Hepatocyte (in vitro differentiated cells): ENCODE data around the gene MYL7. TPM values are rescaled to one million over a fixed set of nuclear protein-coding genes. Genes with fewer than 3 reads are reported as not detected.

ENCODE experiments used
- DNase-seq: peaks from one replicate; pipeline ENCODE4 v3.0.0-alpha.2; 2016; ENCODE audit warnings: low spot score
- H2AFZ ChIP-seq: fragments of 200-600 bp; sonication (generic); 2 replicates; pipeline ENCODE4 v1.6.0; 2016; ENCODE audit warnings: antibody characterized with exemption, mild to moderate bottlenecking
- H3K27ac ChIP-seq: fragments of 200-600 bp; sonication (generic); 2 replicates; pipeline ENCODE4 v1.5.1; 2016; ENCODE audit warnings: mild to moderate bottlenecking
- H3K27me3 ChIP-seq: fragments of 200-600 bp; sonication (generic); 2 replicates; pipeline ENCODE4 v1.6.1; 2016
- H3K36me3 ChIP-seq: fragments of 200-600 bp; sonication (generic); replicated peaks from 2 replicates; pipeline ENCODE4 v1.5.1; 2016; ENCODE audit warnings: low read depth; ENCODE audit not compliant: insufficient read depth
- H3K4me1 ChIP-seq: fragments of 200-600 bp; sonication (generic); 2 replicates; pipeline ENCODE4 v1.5.1; 2016; ENCODE audit warnings: mild to moderate bottlenecking, moderate library complexity; ENCODE audit not compliant: insufficient read depth
- H3K4me2 ChIP-seq: fragments of 200-600 bp; sonication (generic); 2 replicates; pipeline ENCODE4 v1.6.0; 2016
- H3K4me3 ChIP-seq: fragments of 200-600 bp; sonication (generic); 2 replicates; pipeline ENCODE4 v1.5.1; 2016; ENCODE audit warnings: mild to moderate bottlenecking
- H3K79me2 ChIP-seq: fragments of 200-600 bp; sonication (generic); 2 replicates; pipeline ENCODE4 v1.6.0; 2017; ENCODE audit warnings: mild to moderate bottlenecking
- H3K9me2 ChIP-seq: fragments of 200-600 bp; sonication (generic); replicated peaks from 2 replicates; pipeline ENCODE4 v1.6.0; 2017; ENCODE audit warnings: mild to moderate bottlenecking; ENCODE audit not compliant: insufficient read depth
- H3K9me3 ChIP-seq: fragments of 200-600 bp; sonication (generic); 2 replicates; pipeline ENCODE4 v1.5.1; 2016; ENCODE audit warnings: low read depth, mild to moderate bottlenecking
- H4K20me1 ChIP-seq: fragments of 200-600 bp; sonication (generic); 2 replicates; pipeline ENCODE4 v1.6.0; 2016; ENCODE audit warnings: mild to moderate bottlenecking; ENCODE audit not compliant: insufficient read depth, poor library complexity, severe bottlenecking
- EZH2 ChIP-seq: fragments of 200-600 bp; sonication (generic); IDR thresholded peaks from 2 replicates; pipeline ENCODE4 v1.6.1; 2016; ENCODE audit warnings: antibody characterized with exemption, mild to moderate bottlenecking, borderline replicate concordance
- EZH2phosphoT487 ChIP-seq: fragments of 200-600 bp; sonication (generic); IDR thresholded peaks from one replicate; pipeline ENCODE4 v1.6.1; 2018; ENCODE audit warnings: antibody characterized with exemption, mild to moderate bottlenecking, low read depth, moderate library complexity; ENCODE audit not compliant: unreplicated experiment, severe bottlenecking
- WGBS: methylation state at CpG from one replicate; pipeline ENCODE4 v1.1.6; 2016; ENCODE audit warnings: low lambda C conversion rate; ENCODE audit errors: missing lambda C conversion rate; 5-methylcytosine and 5-hydroxymethylcytosine counted together
- polyA plus RNA-seq: library from polyadenylated mRNA; unstranded; fragments of >200 nt; fragmentation: Nextera tagmentation; extraction: Ambion mirVana; gene quantifications from 2 replicates; pipeline ENCODE4 v1.2.1, GENCODE V29; 2016
- total RNA-seq: library from RNA; depleted of rRNA; stranded (reverse); fragments of >200 nt; gene quantifications from 2 replicates; pipeline ENCODE4 v1.2.3, GENCODE V29; 2014
- TF ChIP-seq, protein P1 (sequence below): fragments of 200-600 bp; sonication (generic); IDR thresholded peaks from 2 replicates; pipeline ENCODE4 v1.5.1; 2016; ENCODE audit warnings: antibody characterized with exemption, mild to moderate bottlenecking; ENCODE audit not compliant: poor library complexity

MYL7 gene
- total and polyA plus RNA-seq, 2 experiments from 2014 or later, result 5.2 to 8.9 TPM

DNA sequence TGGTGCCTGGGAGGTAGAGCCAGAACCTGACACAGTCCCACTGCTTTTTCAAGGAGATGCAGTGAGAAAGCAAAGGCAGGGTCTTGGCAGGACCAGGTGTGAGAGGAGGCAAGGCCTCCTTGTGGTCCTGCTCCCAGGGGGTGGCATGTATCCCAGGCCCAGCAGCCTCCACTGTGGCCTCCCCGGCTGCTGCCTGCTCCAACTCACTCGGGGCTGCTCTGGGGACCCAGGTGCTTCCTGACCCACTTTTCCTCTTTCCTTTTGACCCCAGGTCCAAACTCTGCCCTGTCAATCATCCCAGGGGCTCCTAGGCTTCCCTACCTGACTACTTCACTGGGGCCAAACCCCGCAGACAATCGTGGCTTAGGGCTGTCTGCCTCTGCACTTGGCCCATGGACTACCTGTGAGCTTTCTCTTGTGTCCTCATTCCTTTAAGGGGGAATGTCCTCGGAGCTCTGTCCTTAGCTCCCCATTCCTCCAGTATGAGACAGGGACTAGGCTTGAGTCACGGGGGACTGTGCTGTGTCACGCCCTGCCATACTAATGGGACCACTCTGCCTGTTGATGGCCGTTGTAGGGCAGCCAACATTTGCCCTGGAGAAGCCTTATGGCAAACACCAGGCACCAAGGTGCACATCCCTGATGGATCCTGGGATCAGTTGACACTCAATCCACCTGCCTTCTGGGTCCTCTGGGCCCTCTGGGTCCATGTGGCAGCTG, 38.1 kb downstream of the MYL7 start:
- DNase-seq, result no peak
- H3K36me3 ChIP-seq, result no peaks in the 10 kb centered on the region
- H3K4me1 ChIP-seq, result peaks cover 14% of the 10 kb centered on the region
- H3K4me3 ChIP-seq, result no peak overlapping the region
- H4K20me1 ChIP-seq, result no peaks in the 10 kb centered on the region
- peaks cover 8% of the 10 kb centered on the region for H3K27me3 ChIP-seq
- WGBS, result 92% methylated on average over 8 of the region's 8 CpGs
- H3K79me2 ChIP-seq, result peaks cover 5% of the 10 kb centered on the region
- TF ChIP-seq EZH2 (no peak), EZH2phosphoT487 (no peak)
- TF ChIP-seq, protein P1, sequence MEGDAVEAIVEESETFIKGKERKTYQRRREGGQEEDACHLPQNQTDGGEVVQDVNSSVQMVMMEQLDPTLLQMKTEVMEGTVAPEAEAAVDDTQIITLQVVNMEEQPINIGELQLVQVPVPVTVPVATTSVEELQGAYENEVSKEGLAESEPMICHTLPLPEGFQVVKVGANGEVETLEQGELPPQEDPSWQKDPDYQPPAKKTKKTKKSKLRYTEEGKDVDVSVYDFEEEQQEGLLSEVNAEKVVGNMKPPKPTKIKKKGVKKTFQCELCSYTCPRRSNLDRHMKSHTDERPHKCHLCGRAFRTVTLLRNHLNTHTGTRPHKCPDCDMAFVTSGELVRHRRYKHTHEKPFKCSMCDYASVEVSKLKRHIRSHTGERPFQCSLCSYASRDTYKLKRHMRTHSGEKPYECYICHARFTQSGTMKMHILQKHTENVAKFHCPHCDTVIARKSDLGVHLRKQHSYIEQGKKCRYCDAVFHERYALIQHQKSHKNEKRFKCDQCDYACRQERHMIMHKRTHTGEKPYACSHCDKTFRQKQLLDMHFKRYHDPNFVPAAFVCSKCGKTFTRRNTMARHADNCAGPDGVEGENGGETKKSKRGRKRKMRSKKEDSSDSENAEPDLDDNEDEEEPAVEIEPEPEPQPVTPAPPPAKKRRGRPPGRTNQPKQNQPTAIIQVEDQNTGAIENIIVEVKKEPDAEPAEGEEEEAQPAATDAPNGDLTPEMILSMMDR, result no peak
- no peak overlapping the region for H2AFZ ChIP-seq
- no peak overlapping the region for H3K27ac ChIP-seq
- H3K4me2 ChIP-seq, result no peak overlapping the region
- H3K9me3 ChIP-seq, result no peaks in the 10 kb centered on the region
- no peaks in the 10 kb centered on the region for H3K9me2 ChIP-seq

DNA sequence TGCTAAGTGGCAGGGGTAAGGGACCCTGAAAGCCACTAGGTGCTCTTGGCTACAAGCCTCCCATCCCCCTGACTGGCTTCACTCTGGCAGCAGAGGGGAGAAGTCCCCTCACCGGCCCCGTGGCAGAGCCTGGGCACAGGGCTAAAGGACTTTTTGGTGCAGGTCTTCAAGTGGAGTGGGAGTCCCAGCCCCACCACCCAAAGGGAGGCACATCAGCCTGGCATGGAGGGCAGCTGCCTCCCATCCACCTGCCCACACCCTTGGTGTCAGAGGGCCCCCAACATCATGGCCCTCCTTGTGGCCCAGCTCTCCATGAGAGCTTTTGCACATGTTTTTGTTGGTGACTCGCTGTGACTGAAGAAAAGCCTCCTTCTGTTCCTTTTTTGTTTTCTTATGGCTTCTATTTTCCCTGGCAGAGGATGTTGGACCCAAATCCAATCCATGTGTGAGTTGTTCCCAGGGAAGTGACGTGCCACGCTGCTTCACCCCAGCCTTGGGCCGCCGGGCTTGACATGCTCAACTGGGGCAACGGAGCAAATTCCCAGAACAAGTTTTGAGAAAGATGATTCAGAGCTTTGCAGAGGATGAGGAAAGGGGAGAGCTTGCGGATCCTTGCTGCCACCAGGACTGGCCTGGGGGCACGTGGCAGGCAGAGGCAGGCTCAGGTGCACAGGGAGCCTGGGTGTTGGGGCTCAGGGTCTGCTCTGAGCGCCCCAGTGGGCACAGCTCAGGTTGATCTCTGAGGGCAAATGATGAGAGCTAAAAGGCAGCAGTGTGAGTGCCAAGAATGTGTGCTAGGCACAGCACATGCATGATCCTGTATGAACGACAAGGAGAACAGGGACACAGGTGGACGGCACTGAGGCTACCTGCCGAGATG, 38.9 kb downstream of the MYL7 start:
- no peaks in the 10 kb centered on the region for H3K9me2 ChIP-seq
- H3K27ac ChIP-seq, result no peak overlapping the region
- WGBS, result 89% methylated on average over 14 of the region's 14 CpGs
- peaks cover 14% of the 10 kb centered on the region for H3K4me1 ChIP-seq
- H3K4me2 ChIP-seq, result no peak overlapping the region
- TF ChIP-seq, protein P1, result no peak
- TF ChIP-seq EZH2phosphoT487, result no peak
- TF ChIP-seq EZH2, result no peak
- peaks cover 8% of the 10 kb centered on the region for H3K27me3 ChIP-seq
- H3K36me3 ChIP-seq, result no peaks in the 10 kb centered on the region
- H3K9me3 ChIP-seq, result no peaks in the 10 kb centered on the region
- no peak overlapping the region for H2AFZ ChIP-seq
- H3K4me3 ChIP-seq, result no peak overlapping the region
- peaks cover 5% of the 10 kb centered on the region for H3K79me2 ChIP-seq
- no peak for DNase-seq
- H4K20me1 ChIP-seq, result no peaks in the 10 kb centered on the region

DNA sequence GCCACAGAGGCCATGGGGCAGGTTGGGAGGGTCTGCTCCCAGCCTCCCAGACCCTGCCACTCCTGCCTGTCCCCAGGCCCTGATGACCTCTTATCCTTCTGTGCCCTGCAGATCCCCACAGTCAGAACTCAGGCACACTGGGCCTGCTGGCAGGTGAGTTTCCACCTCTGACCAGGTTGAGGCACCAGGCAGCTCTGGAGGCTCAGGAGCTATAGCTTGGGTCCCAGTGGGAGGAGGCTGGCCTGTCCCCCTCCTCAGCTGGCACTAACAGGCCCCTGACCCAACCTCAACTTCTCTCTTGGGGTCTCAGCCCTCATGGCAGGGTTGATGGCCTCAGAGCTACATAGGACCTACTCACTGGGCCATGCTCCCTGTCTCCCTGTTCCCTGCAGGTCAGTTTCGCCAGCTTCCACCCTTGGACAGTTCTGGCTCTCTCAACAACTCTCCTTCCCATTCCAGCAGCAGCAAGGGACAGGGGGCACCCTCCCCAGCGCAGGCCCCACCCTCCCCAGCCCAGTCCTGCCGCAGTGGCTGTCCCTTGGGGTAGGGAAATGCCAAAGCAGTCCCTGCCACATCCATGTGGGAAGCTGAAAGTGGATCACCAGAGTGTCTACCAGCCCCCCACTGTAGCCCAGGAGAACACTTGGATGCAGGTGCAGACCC, 39.7 kb downstream of the MYL7 start:
- Histone ChIP-seq H3K36me3 (no peaks in the 10 kb centered on the region), H3K79me2 (peaks cover 5% of the 10 kb centered on the region), H3K4me2 (no peak overlapping the region), H3K9me2 (no peaks in the 10 kb centered on the region), H4K20me1 (no peaks in the 10 kb centered on the region), H3K4me3 (no peak overlapping the region), H2AFZ (no peak overlapping the region), H3K27me3 (peaks cover 8% of the 10 kb centered on the region), H3K9me3 (no peaks in the 10 kb centered on the region), H3K4me1 (peaks cover 14% of the 10 kb centered on the region), H3K27ac (peak overlapping the region; percentile 78)
- DNase-seq, result no peak
- TF ChIP-seq EZH2phosphoT487, result no peak
- TF ChIP-seq, protein P1, result no peak
- 84% methylated on average over 3 of the region's 3 CpGs for WGBS
